Sigmoid colon (tissue), 7 donors: ENCODE measurements around the gene KCNAB2. TPM values are rescaled to one million over a fixed set of nuclear protein-coding genes. Genes with fewer than 3 reads are reported as not detected.

Experiments
- DNase-seq: peaks from one replicate; pipeline ENCODE4 v3.0.0-alpha.2; 2019
- H3K27ac ChIP-seq, 4 donors: fragments of 200-600 bp; sonication (generic); one replicate each; pipeline ENCODE4 v1.5.1; 2016 to 2019; ENCODE audit warnings: mild to moderate bottlenecking in 1 of 4
- H3K27me3 ChIP-seq, 3 donors: fragments of 200-600 bp; sonication (generic); one replicate each; pipeline ENCODE4 v1.5.1; 2019; ENCODE audit warnings: mild to moderate bottlenecking in 1 of 3
- H3K36me3 ChIP-seq, 4 donors: fragments of 200-600 bp; sonication (generic); one replicate each; pipeline ENCODE4 v1.5.1; 2016 to 2019
- H3K4me1 ChIP-seq, 4 donors: fragments of 200-600 bp; sonication (generic); one replicate each; pipeline ENCODE4 v1.5.1; 2017 to 2019
- H3K4me3 ChIP-seq, 4 donors: fragments of 200-600 bp; sonication (generic); one replicate each; pipeline ENCODE4 v1.5.1; 2017 to 2019; ENCODE audit warnings: mild to moderate bottlenecking in 2 of 4, moderate library complexity in 1 of 4
- H3K9me3 ChIP-seq, 4 donors: fragments of 200-600 bp in 3 of 4; sonication (generic) in 3 of 4; one replicate each; pipeline versions ENCODE4 v1.5.1 to v1.6.1; 2013 to 2019
- CTCF ChIP-seq, 4 experiments: fragments of 450-650 bp in 3 of 4; fragments of 200-600 bp in 1 of 4; IDR thresholded peaks; one replicate each; pipeline ENCODE4 v1.5.1; 2016 to 2019; ENCODE audit warnings: antibody characterized with exemption in 4 of 4, mild to moderate bottlenecking in 3 of 4, moderate library complexity in 2 of 4
- EP300 ChIP-seq, 4 donors: sonication (generic); formaldehyde crosslinking; IDR thresholded peaks; one replicate each; pipeline ENCODE4 v1.6.1; 2017; ENCODE audit warnings: antibody characterized with exemption in 4 of 4
- POLR2A ChIP-seq, 2 donors: fragments of 450-650 bp; IDR thresholded peaks; one replicate each; pipeline ENCODE4 v1.6.1; 2016; ENCODE audit warnings: antibody characterized with exemption in 2 of 2, mild to moderate bottlenecking in 2 of 2, moderate library complexity in 2 of 2
- POLR2AphosphoS5 ChIP-seq, 4 donors: sonication (generic); formaldehyde crosslinking; IDR thresholded peaks; one replicate each; pipeline ENCODE4 v1.6.1; 2017; ENCODE audit warnings: antibody characterized with exemption in 4 of 4
- WGBS, 2 donors: extraction: QIAGEN DNeasy Blood & Tissue Kit; methylation state at CpG; one replicate each; pipeline ENCODE4 v1.1.7; 2013; 5-methylcytosine and 5-hydroxymethylcytosine counted together
- intact Hi-C: fragments of 100-400 bp; cut with DNase I; formaldehyde crosslinking; loops from one replicate; pipeline ENCODE4 v1.15.1; 2023
- polyA plus RNA-seq, 3 donors: library from polyadenylated mRNA; stranded (reverse); fragments of 200-250 nt; gene quantifications; one replicate each; pipeline ENCODE4 v1.2.3, GENCODE V29; 2013
- total RNA-seq, 4 donors: library from RNA; depleted of rRNA; stranded (reverse); fragments of >200 nt; gene quantifications; one replicate each; pipeline ENCODE4 v1.1.0, GENCODE V29; 2016
- donor health status: healthy with polysubstance abuse.
- donor health status: Bipolar disorder and iron deficiency.
- donor health status: healthy.

KCNAB2 gene
- total and polyA plus RNA-seq, 7 donors = 3.0 to 23.5 (median 7.7) TPM

GRCh38 chr1:6144647-6145395 lies 99.1 kb downstream of the KCNAB2 start:
- no peak for DNase-seq
- 61 to 65% methylated on average over 16 of the region's 16 CpGs for WGBS, 2 donors
- Histone ChIP-seq H3K4me3 (no peak overlapping the region), H3K9me3 (no peaks in the 10 kb centered on the region), H3K27ac (no peak overlapping the region), H3K4me1 (peaks cover 0 to 12% (median 9%) of the 10 kb centered on the region in 4 donors), H3K27me3 (peaks cover 14 to 43% (median 30%) of the 10 kb centered on the region in 3 donors), H3K36me3 (no peaks in the 10 kb centered on the region)
- intact Hi-C loops = no loop called here
- TF ChIP-seq POLR2AphosphoS5 (IDR thresholded peaks at IDR 0.05) = no peak
- no peak for TF ChIP-seq CTCF (IDR thresholded peaks at IDR 0.05)
- no peak for TF ChIP-seq EP300 (IDR thresholded peaks at IDR 0.05)

- WGBS, 2 donors = 71 to 80% methylated on average over 2 of the region's 2 CpGs
- no peaks in the 10 kb centered on the region for H3K36me3 ChIP-seq
- H3K27me3 ChIP-seq = peaks cover 14 to 43% (median 30%) of the 10 kb centered on the region in 3 donors
- peaks cover 0 to 12% (median 9%) of the 10 kb centered on the region in 4 donors for H3K4me1 ChIP-seq
- no peak overlapping the region for H3K4me3 ChIP-seq
- H3K9me3 ChIP-seq = no peaks in the 10 kb centered on the region
- intact Hi-C loops = no loop called here
- DNase-seq = no peak
- no peak overlapping the region for H3K27ac ChIP-seq
- no peak for TF ChIP-seq CTCF (IDR thresholded peaks at IDR 0.05)
- no peak for TF ChIP-seq POLR2AphosphoS5 (IDR thresholded peaks at IDR 0.05)
- no peak for TF ChIP-seq POLR2A (IDR thresholded peaks at IDR 0.05)
- TF ChIP-seq EP300 (IDR thresholded peaks at IDR 0.05) = no peak
Observed at GRCh38 chr1:6145396-6145750, 99.7 kb downstream of the KCNAB2 start.

GRCh38 chr1:6145864-6146410 lies 100.2 kb downstream of the KCNAB2 start:
- no peak overlapping the region for H3K27ac ChIP-seq
- H3K27me3 ChIP-seq = peaks cover 14 to 43% (median 30%) of the 10 kb centered on the region in 3 donors
- WGBS, 2 donors = 82 to 90% methylated on average over 24 of the region's 24 CpGs
- H3K9me3 ChIP-seq = no peaks in the 10 kb centered on the region
- H3K4me3 ChIP-seq = no peak overlapping the region
- intact Hi-C loops = no loop called here
- DNase-seq = no peak
- no peaks in the 10 kb centered on the region for H3K36me3 ChIP-seq
- H3K4me1 ChIP-seq = peaks cover 0 to 12% (median 9%) of the 10 kb centered on the region in 4 donors
- TF ChIP-seq POLR2AphosphoS5 (IDR thresholded peaks at IDR 0.05) = no peak
- no peak for TF ChIP-seq CTCF (IDR thresholded peaks at IDR 0.05)
- TF ChIP-seq POLR2A (IDR thresholded peaks at IDR 0.05) = no peak
- no peak for TF ChIP-seq EP300 (IDR thresholded peaks at IDR 0.05)

- intact Hi-C loops = no loop called here
- no peak for DNase-seq
- no peaks in the 10 kb centered on the region for H3K36me3 ChIP-seq
- H3K9me3 ChIP-seq = no peaks in the 10 kb centered on the region
- peaks cover 14 to 43% (median 30%) of the 10 kb centered on the region in 3 donors for H3K27me3 ChIP-seq
- TF ChIP-seq POLR2AphosphoS5 (IDR thresholded peaks at IDR 0.05) = no peak
- TF ChIP-seq POLR2A (IDR thresholded peaks at IDR 0.05) = no peak
- peaks cover 0 to 12% (median 9%) of the 10 kb centered on the region in 4 donors for H3K4me1 ChIP-seq
- H3K4me3 ChIP-seq = peak overlapping the region in 3 of 4 donors; percentile 3 to 23 (median 20)
- WGBS, 2 donors = 5 to 6% methylated on average over 53 of the region's 53 CpGs
- H3K27ac ChIP-seq = no peak overlapping the region
Observed at GRCh38 chr1:6148497-6149241, 103.0 kb downstream of the KCNAB2 start.

- TF ChIP-seq CTCF (IDR thresholded peaks at IDR 0.05) = no peak
- TF ChIP-seq POLR2AphosphoS5 (IDR thresholded peaks at IDR 0.05) = no peak
- TF ChIP-seq POLR2A (IDR thresholded peaks at IDR 0.05) = no peak
- no peak for TF ChIP-seq EP300 (IDR thresholded peaks at IDR 0.05)
- WGBS, 2 donors = 92 to 99% methylated on average over 1 of the region's 1 CpG
- intact Hi-C loops = no loop called here
- Histone ChIP-seq H3K4me1 (peaks cover 0 to 12% (median 9%) of the 10 kb centered on the region in 4 donors), H3K27ac (no peak overlapping the region), H3K4me3 (no peak overlapping the region), H3K36me3 (no peaks in the 10 kb centered on the region), H3K9me3 (no peaks in the 10 kb centered on the region), H3K27me3 (peaks cover 14 to 43% (median 30%) of the 10 kb centered on the region in 3 donors)
- DNase-seq = no peak
Observed at GRCh38 chr1:6149597-6149996, 103.9 kb downstream of the KCNAB2 start.
